ENCODE data around the gene MVK.

Gene MVK

GRCh38 chr12:109545826-109546225, 27.8 kb upstream of the MVK start:
- no peak for DNase-seq

- no peak for DNase-seq
Measured at GRCh38 chr12:109547286-109547685, 26.3 kb upstream of the MVK start.

GRCh38 chr12:109548258-109548657, 25.3 kb upstream of the MVK start:
- no peak for DNase-seq

GRCh38 chr12:109549613-109550270, 23.9 kb upstream of the MVK start:
- DNase-seq, result no peak

- DNase-seq, result no peak
Measured at GRCh38 chr12:109550281-109550680, 23.3 kb upstream of the MVK start.

- no peak for DNase-seq
Measured at GRCh38 chr12:109551108-109551507, 22.5 kb upstream of the MVK start.

GRCh38 chr12:109552971-109553370, 20.6 kb upstream of the MVK start:
- no peak for DNase-seq

- DNase-seq, result peak; percentile 23
Measured at GRCh38 chr12:109553483-109553882, 20.1 kb upstream of the MVK start.

- DNase-seq, result no peak
Measured at GRCh38 chr12:109553906-109554500, 19.6 kb upstream of the MVK start.

GRCh38 chr12:109554761-109555160, 18.8 kb upstream of the MVK start:
- DNase-seq, result no peak

- no peak for DNase-seq
Measured at GRCh38 chr12:109555431-109556315, 17.9 kb upstream of the MVK start.

GRCh38 chr12:109557200-109557599, 16.4 kb upstream of the MVK start:
- no peak for DNase-seq

GRCh38 chr12:109557805-109558204, 15.8 kb upstream of the MVK start:
- no peak for DNase-seq

GRCh38 chr12:109558374-109559199, 15.0 kb upstream of the MVK start:
- no peak for DNase-seq

GRCh38 chr12:109559200-109559505, 14.4 kb upstream of the MVK start:
- DNase-seq, result no peak

- DNase-seq, result no peak
Measured at GRCh38 chr12:109559601-109560000, 14.0 kb upstream of the MVK start.

GRCh38 chr12:109560867-109561710, 12.5 kb upstream of the MVK start:
- DNase-seq, result no peak

GRCh38 chr12:109561711-109562030, 11.9 kb upstream of the MVK start:
- DNase-seq, result no peak

GRCh38 chr12:109562871-109563270, 10.7 kb upstream of the MVK start:
- no peak for DNase-seq

GRCh38 chr12:109563291-109564284, 10.0 kb upstream of the MVK start:
- no peak for DNase-seq

- no peak for DNase-seq
Measured at GRCh38 chr12:109566424-109566823, 7.2 kb upstream of the MVK start.

Measured in fibroblast of skin of abdomen (primary cell).